DMS 273 (cell line): ENCODE measurements around the gene KCNH5.

Experiments used
- DNase-seq: peaks from one replicate; lab custom pipeline; 2025; ENCODE audit not compliant: unreplicated experiment; lab: John Stamatoyannopoulos, UW

KCNH5 gene

GRCh38 chr14:63009495-63009894 is 35.8 kb downstream of the KCNH5 start:
- no peak for DNase-seq

DNA sequence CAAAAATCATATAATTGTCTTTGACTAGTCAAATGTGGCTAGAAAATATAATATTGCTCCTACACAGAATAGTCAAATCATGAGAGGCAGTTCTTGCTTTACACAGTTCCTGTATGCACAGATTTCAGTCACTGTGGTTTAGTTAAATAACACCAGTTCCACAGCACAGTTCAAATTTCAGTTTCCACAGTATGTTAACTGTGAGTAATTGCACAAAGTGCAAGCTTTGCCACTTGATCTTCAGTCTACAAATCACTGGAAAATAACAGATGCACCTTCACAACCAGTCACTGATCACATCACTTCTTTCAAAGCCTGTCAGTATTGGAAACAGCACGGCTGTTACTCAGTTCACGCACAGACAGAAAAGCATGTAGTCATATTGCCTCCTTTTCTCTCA is 38.7 kb downstream of the KCNH5 start:
- no peak for DNase-seq

DNA sequence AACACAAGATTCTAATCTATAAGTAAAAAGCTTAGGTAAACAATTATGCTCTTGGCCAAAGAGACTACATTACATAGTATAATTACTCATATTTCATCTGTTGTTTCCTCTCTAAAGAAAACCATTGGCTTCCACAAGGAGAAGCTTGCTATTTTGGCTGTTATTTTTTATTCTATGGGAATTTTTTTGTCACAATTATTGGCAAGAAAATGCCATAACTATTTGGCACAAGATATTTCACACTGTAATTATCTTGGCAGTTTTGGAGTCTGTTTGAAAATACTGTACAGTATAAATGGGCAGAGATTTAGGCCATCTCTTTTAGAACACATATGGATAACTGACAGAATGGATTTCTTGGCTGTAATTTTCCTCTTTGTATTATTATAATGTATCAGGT is 51.2 kb downstream of the KCNH5 start:
- no peak for DNase-seq

- DNase-seq = no peak
These were observed 56.3 kb downstream of the KCNH5 start for GRCh38 chr14:62988967-62989366.

DNA sequence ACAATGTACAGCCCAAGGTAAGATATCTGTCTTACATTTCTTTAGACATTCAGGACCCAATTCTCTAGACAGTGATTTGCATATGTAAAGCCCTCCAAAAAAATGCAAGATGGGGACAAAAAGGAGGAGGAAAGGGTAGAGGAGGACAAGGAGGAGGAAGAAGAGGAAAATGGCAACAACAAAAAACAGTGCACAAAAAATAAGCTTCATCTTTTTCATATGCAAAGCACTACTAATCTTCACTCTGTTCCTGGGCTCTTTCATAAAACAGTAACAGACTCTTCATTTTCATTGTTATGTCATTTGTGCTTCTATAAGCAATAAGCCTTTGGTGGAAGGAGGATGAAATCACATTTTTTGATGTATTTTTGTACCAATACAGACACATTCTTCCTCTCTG is 61.4 kb downstream of the KCNH5 start:
- DNase-seq = no peak

DNA sequence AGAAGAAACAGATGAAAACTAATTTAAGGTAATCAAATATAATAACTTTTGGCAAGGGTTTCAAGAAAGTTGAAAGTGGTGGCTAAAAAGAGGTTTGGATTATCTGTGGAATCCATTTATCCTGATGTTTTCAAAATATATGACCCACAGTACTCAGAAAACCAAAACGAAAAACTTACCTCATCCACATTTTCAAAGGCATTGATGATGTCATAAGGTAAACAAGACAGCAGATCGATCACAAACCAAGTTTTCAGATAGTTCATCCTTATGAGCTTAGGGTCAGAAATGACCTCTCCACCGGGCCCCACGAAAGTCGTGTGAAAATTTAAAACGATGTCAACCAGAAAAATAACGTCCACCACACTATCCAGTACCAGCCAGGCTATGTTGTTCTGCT is 64.6 kb downstream of the KCNH5 start:
- no peak for DNase-seq

DNA sequence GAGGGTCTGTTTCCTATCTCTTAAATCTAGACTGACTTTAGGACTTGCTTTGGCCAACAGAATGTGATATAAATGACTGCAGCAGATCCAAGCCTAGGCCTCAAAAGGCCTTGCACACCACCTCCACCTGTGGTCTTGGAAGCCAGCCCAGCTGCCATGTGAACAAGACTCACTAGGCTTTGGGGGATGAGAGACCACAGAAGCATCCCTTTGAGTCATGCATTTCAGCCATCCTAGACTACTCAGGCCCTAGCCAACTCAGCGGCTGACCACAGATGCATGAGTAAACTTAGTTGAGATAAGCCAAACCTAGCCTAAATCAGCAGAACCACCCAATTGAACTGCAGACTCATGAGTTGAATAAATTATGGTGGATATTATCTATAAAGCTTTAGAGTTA is 87.7 kb downstream of the KCNH5 start:
- no peak for DNase-seq

- DNase-seq = no peak
These were observed 88.8 kb downstream of the KCNH5 start for GRCh38 chr14:62956413-62956812.

- DNase-seq = no peak
These were observed 91.1 kb downstream of the KCNH5 start for GRCh38 chr14:62954165-62954564.

- no peak for DNase-seq
These were observed 93.0 kb downstream of the KCNH5 start for GRCh38 chr14:62952226-62952625.

- no peak for DNase-seq
These were observed 98.0 kb downstream of the KCNH5 start for GRCh38 chr14:62947301-62947700.

GRCh38 chr14:62946221-62946620 is 99.0 kb downstream of the KCNH5 start:
- no peak for DNase-seq

DNA sequence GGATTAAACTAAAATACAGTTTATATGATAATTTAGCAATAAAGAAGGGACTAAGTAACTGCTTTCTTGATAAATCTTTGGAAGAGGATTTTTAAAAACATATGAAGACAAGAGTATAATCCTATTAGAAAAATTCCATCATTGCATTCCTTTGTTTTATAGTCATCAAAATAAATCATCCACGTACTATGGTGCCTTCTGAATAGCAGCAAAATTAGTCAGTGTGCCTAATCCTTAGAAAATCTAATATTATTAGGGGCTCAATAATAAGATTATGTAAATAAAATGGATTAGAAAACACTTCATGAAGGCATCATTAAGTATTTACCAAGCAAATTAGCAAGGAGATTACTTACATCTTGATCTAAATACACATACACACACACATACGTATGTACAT is 102.1 kb downstream of the KCNH5 start:
- no peak for DNase-seq

- no peak for DNase-seq
These were observed 105.3 kb downstream of the KCNH5 start for GRCh38 chr14:62939970-62940369.

GRCh38 chr14:62938778-62939177 is 106.5 kb downstream of the KCNH5 start:
- DNase-seq = no peak

- DNase-seq = no peak
These were observed 110.8 kb downstream of the KCNH5 start for GRCh38 chr14:62934439-62934838.

GRCh38 chr14:62921466-62921865 is 123.8 kb downstream of the KCNH5 start:
- DNase-seq = no peak

DNA sequence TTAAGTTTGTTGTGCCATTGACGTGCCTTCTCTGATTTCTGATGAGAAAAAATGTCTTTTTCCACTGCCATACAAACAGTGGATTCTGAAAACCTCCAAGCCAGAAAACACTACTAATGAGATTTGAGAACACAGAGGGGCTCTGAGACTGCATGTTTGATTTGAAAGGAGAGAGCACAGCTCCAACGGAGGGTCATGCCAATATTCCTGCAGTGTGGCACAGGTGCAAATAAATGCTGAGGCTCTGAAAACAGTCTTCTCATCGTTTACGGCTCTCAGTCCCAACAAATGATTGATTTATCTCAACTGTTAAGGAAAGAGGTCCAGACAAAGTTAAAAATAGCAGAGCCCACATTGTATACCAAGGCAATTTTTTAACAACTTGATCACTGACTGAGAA is 128.7 kb downstream of the KCNH5 start:
- no peak for DNase-seq

DNA sequence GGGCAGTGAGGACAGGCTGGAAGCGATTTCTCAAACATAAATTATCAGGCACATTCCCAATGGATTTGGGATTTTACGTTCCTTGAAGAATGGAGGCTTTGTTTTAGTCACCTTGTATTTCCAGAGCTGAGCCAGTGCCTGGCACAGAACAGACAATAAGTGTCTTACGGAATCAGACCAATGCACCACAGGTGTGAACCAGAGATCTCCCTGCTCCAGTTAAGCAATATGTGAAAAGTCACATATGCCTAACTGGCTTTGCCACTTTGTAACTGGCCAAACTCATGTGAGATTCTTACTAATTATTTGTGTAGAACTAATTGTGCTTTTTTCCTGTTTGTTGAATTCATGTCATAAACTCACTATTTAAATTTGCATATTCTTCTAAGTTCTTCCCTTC is 130.4 kb downstream of the KCNH5 start:
- DNase-seq = no peak

DNA sequence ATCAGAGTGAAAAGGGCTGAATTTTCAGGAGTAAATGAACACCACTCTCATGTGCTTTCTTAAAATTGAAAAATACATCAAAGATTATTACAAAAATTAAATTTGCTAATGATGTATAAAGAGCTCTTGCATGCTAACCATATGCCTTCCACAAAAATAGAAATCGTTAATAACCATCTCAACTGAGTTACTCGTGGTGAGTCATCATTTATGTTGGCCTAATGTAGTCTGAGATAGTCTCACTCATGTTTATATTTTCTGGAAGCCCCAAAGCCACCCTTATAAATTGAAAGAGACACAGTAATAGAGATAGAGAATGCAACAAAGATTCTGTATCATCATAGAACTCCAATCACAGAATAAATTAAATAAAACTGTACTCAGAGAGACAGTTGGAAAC is 131.2 kb downstream of the KCNH5 start:
- no peak for DNase-seq

- no peak for DNase-seq
These were observed 136.8 kb downstream of the KCNH5 start for GRCh38 chr14:62908506-62908905.

DNA sequence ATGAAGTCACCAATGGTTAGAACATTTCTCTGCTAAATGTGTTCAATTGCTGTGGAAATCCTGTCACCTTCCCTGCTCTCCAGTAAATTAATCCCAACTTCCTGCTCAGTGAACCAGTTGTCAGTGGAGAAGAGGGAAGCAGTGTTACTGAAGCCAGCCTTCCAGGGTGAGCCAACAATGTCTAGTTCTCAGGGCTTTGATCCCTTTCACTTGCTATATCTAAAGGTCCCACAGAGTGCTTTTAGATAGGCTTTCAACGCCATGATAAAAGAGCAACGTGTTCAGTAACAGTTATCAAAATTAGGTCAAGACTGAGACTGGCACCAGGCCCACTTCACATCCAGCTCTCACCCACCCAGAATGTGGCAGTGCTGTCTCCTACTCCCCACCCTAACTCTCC is 139.7 kb downstream of the KCNH5 start:
- DNase-seq = no peak

DNA sequence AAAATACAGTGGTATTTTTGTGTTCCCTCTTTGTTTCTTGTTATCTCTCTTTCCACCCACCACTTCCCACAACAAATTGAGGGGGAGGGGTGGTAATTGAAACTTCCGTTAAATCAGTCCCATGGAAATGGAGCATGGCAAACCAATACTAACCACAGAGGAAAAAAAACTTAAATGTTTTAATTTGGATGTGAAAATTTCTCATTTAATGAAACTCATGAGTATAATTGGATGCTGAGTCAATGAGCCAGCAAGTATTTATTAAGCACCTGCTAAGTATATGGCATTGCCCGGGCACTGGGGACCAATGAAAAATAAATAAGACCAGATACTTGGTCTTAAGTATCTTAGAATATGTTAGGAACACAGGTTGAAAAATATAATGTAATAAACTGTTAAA is 147.5 kb downstream of the KCNH5 start:
- no peak for DNase-seq

DNA sequence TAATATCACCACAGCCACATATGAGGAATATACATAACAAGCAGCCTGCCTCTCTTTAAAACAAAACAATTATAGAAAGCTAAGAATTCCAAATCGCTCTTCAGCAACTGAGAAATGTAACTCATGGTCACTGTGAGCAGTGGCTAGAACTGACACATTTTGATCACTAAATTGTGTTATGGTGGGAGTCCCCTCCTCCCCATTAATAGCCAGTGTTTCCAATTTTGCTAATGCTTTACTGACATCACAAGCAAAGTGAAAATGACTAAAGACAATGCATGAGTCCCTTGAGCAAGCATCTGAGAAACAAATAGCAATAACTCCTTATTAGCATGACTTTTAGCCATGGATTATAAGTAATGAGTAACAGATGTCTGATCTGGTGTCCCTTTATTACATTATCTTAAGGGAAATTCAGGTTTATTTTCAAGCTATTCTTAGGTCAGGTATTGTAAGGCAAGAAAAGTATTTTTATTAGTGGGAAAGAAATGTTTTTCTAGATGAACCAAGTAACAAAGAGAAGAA is 148.3 kb downstream of the KCNH5 start:
- no peak for DNase-seq
